ENCODE data around the gene UBALD2.

DNA sequence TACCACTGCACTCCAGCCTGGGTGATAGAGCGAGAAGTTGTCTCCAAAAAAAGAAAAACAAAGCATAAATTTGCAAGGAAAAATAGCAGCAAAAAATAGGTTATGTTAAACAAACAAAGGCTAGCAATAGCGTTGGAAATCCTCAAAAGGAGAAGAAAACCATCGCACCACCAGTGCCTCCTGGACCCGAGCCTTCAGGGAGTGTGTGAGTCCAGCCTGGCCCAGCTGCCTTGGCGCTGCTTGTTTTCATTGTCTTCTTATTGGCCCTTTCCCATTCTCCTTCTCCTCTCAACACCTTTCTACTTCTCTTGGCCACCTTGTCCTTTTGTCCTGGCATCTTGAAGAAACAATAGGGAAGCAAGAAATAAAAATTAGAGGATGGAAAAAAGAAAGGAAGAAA lies 4.5 kb upstream of the UBALD2 start:
- no peak for TF ChIP-seq CCAR2 (optimal IDR thresholded peaks at IDR 0.05; ENCODE audit: low read depth, low read length)
- no peak for TF ChIP-seq RELA (CRISPR knock-in tag; IDR thresholded peaks at IDR 0.05)
- TF ChIP-seq, protein P1, sequence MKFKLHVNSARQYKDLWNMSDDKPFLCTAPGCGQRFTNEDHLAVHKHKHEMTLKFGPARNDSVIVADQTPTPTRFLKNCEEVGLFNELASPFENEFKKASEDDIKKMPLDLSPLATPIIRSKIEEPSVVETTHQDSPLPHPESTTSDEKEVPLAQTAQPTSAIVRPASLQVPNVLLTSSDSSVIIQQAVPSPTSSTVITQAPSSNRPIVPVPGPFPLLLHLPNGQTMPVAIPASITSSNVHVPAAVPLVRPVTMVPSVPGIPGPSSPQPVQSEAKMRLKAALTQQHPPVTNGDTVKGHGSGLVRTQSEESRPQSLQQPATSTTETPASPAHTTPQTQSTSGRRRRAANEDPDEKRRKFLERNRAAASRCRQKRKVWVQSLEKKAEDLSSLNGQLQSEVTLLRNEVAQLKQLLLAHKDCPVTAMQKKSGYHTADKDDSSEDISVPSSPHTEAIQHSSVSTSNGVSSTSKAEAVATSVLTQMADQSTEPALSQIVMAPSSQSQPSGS (CRISPR knock-in tag; IDR thresholded peaks at IDR 0.05) = no peak
- no peak for TF ChIP-seq NFYB (CRISPR knock-in tag; IDR thresholded peaks at IDR 0.05)

Data from HepG2 (cell line).